DOHH2 (cell line): Measurements from ENCODE around the gene PHKA2.

ENCODE experiments used
- H3F3A ChIP-seq: fragments of 200-600 bp; sonication (generic), shearing (Covaris generic); 2 replicates; pipeline ENCODE4 v1.6.0; 2016; ENCODE audit warnings: antibody characterized with exemption, mild to moderate bottlenecking; ENCODE audit not compliant: control insufficient read depth, insufficient read depth
- H3K27ac ChIP-seq: fragments of 200-600 bp; sonication (generic); 2 replicates; pipeline ENCODE4 v1.5.1; 2014; ENCODE audit warnings: low read depth, mild to moderate bottlenecking, low read length, moderate library complexity
- H3K27me3 ChIP-seq: fragments of 200-600 bp; sonication (generic); 2 replicates; pipeline ENCODE4 v1.6.1; 2014; ENCODE audit warnings: mild to moderate bottlenecking, low read length, mixed read lengths; ENCODE audit not compliant: control insufficient read depth
- H3K36me3 ChIP-seq: fragments of 200-600 bp; sonication (generic); 2 replicates; pipeline ENCODE4 v1.6.1; 2014; ENCODE audit warnings: mild to moderate bottlenecking, low read length, moderate library complexity, mixed read lengths; ENCODE audit not compliant: control insufficient read depth
- H3K4me1 ChIP-seq: fragments of 200-600 bp; sonication (generic); 2 replicates; pipeline ENCODE4 v1.6.1; 2014; ENCODE audit warnings: mild to moderate bottlenecking, low read length, mixed read lengths; ENCODE audit not compliant: control insufficient read depth
- H3K4me2 ChIP-seq: fragments of 200-600 bp; sonication (generic); 2 replicates; pipeline ENCODE4 v1.6.0; 2014; ENCODE audit warnings: mild to moderate bottlenecking, low read length, moderate library complexity
- H3K4me3 ChIP-seq: fragments of 200-600 bp; sonication (generic); 2 replicates; pipeline ENCODE4 v1.5.1; 2014; ENCODE audit warnings: mild to moderate bottlenecking, low read length, mixed read lengths
- H3K79me2 ChIP-seq: fragments of 200-600 bp; sonication (generic); 2 replicates; pipeline ENCODE4 v1.6.1; 2014; ENCODE audit warnings: mild to moderate bottlenecking, low read length, mixed read lengths; ENCODE audit not compliant: control insufficient read depth
- H3K9me2 ChIP-seq: fragments of 200-600 bp; sonication (generic); replicated peaks from 2 replicates; pipeline ENCODE4 v1.6.1; 2014; ENCODE audit warnings: mild to moderate bottlenecking, low read length, mixed read lengths; ENCODE audit not compliant: control insufficient read depth
- H3K9me3 ChIP-seq: fragments of 200-600 bp; sonication (generic); 2 replicates; pipeline ENCODE4 v1.6.1; 2014; ENCODE audit warnings: antibody characterized with exemption, low read length, mixed read lengths; ENCODE audit not compliant: control insufficient read depth, insufficient read depth
- H4K20me1 ChIP-seq: fragments of 200-600 bp; sonication (generic); 2 replicates; pipeline ENCODE4 v1.6.0; 2014; ENCODE audit warnings: low read depth, mild to moderate bottlenecking, antibody characterized with exemption, low read length, moderate library complexity; ENCODE audit not compliant: control insufficient read depth, insufficient read depth
- CTCF ChIP-seq: fragments of 200-600 bp; sonication (generic); IDR thresholded peaks from one replicate; pipeline ENCODE4 v1.5.1; 2014; ENCODE audit warnings: antibody characterized with exemption, mild to moderate bottlenecking, low read depth, low read length; ENCODE audit not compliant: poor library complexity, severe bottlenecking
- EZH2phosphoT487 ChIP-seq: fragments of 200-600 bp; sonication (generic); IDR thresholded peaks from 2 replicates; pipeline ENCODE4 v1.6.1; 2017; ENCODE audit warnings: borderline replicate concordance, mild to moderate bottlenecking, antibody characterized with exemption, low read length, moderate library complexity, mixed read lengths

PHKA2 gene

DNA sequence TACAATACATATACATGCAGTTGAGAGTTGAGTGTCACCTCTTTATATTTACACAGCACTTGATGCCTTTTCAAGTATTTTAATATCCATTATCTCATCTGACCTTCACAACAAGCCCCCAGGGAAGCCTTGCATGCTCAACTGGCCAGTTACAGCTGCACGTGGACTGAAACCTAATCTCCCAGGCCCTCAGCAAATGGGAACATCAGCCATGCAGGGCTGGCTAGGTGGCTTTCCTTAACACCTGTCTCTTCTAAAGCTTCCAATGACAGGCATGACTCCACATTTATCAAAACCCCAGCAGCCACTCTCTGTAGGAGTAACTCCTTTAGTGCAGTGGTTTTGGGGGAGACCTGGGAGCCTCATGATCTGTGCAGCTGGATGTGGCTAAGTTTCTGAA, 56.4 kb downstream of the PHKA2 start:
- Histone ChIP-seq H3K4me1 (no peaks in the 10 kb centered on the region), H3K4me2 (no peak overlapping the region), H3K4me3 (no peak overlapping the region), H3K27me3 (no peaks in the 10 kb centered on the region), H3F3A (no peaks in the 10 kb centered on the region), H3K9me2 (no peaks in the 10 kb centered on the region), H3K9me3 (no peaks in the 10 kb centered on the region), H3K79me2 (no peaks in the 10 kb centered on the region), H4K20me1 (no peaks in the 10 kb centered on the region), H3K36me3 (no peaks in the 10 kb centered on the region), H3K27ac (no peak overlapping the region)
- no peak for TF ChIP-seq EZH2phosphoT487
- TF ChIP-seq CTCF, result no peak

DNA sequence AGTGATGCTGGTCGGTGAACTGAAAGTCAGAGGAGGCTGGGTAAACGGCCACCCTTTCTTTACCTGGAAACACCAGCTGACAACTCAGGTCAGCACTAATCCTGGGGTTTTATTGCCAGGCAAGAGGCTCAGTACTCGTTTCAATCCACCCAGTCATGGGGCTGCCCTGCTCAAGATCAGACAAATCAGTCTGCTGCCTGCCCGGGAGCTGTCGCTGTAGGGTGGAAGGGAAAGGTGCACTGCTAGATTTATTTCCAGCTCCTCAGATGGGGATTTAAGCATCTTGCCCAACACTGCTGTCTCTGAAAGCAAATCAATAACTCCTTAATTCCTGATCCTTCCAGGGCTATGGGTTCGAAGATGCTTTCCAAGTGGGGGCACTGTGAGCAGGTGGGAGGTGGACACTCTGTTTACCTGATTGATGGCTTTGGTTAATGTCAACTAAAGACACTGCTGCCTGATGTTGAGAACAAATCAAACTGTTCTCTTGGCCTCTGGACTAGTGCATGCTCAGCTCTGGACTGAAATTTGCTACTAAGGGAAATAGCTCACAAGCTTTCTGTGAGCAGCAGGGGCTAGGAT, 59.3 kb downstream of the PHKA2 start:
- no peaks in the 10 kb centered on the region for H3F3A ChIP-seq
- H3K27me3 ChIP-seq, result no peaks in the 10 kb centered on the region
- no peak overlapping the region for H3K27ac ChIP-seq
- H3K36me3 ChIP-seq, result no peaks in the 10 kb centered on the region
- H3K9me2 ChIP-seq, result no peaks in the 10 kb centered on the region
- H3K4me3 ChIP-seq, result no peak overlapping the region
- no peak overlapping the region for H3K4me2 ChIP-seq
- no peak for TF ChIP-seq EZH2phosphoT487
- no peak for TF ChIP-seq CTCF
- H3K79me2 ChIP-seq, result no peaks in the 10 kb centered on the region
- no peaks in the 10 kb centered on the region for H3K4me1 ChIP-seq
- no peaks in the 10 kb centered on the region for H4K20me1 ChIP-seq
- H3K9me3 ChIP-seq, result no peaks in the 10 kb centered on the region

DNA sequence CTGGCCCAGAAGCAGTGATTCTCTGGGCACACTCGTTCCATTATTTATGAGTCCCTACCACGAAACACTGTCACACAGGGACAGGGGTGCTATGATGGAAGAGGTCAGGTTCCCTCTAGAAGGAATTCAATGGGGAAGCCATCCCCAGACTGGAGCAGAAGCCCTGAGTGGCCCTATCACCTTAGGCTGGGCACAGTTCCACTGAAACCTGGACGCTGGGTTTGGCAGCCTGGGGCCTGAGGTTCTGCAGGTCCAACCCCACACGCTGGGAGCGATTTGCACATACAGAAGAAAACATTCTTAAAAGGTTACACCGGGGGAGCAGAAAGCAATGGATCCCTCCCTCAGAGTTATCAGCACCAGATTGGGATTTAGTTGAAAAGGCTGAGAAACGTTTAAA, 63.3 kb downstream of the PHKA2 start:
- H4K20me1 ChIP-seq, result no peaks in the 10 kb centered on the region
- no peaks in the 10 kb centered on the region for H3K9me2 ChIP-seq
- no peaks in the 10 kb centered on the region for H3K9me3 ChIP-seq
- TF ChIP-seq CTCF (no peak), EZH2phosphoT487 (no peak)
- H3K4me2 ChIP-seq, result no peak overlapping the region
- H3K79me2 ChIP-seq, result no peaks in the 10 kb centered on the region
- no peak overlapping the region for H3K27ac ChIP-seq
- H3K27me3 ChIP-seq, result no peaks in the 10 kb centered on the region
- no peak overlapping the region for H3K4me3 ChIP-seq
- peaks cover 12% of the 10 kb centered on the region; the same call in 1 of the 2 replicates for H3K36me3 ChIP-seq
- no peaks in the 10 kb centered on the region for H3F3A ChIP-seq
- H3K4me1 ChIP-seq, result no peaks in the 10 kb centered on the region

GRCh38 chrX:18920079-18920478, 63.8 kb downstream of the PHKA2 start:
- no peaks in the 10 kb centered on the region for H3K79me2 ChIP-seq
- TF ChIP-seq CTCF, result no peak
- TF ChIP-seq EZH2phosphoT487, result no peak

More at GRCh38 chrX:18920079-18920478, 63.8 kb downstream of the PHKA2 start:
- no peaks in the 10 kb centered on the region for H3K9me2 ChIP-seq
- no peak overlapping the region for H3K4me2 ChIP-seq
- no peaks in the 10 kb centered on the region for H4K20me1 ChIP-seq
- no peaks in the 10 kb centered on the region for H3K9me3 ChIP-seq
- H3K4me3 ChIP-seq, result no peak overlapping the region
- no peaks in the 10 kb centered on the region for H3K4me1 ChIP-seq
- H3F3A ChIP-seq, result no peaks in the 10 kb centered on the region
- peaks cover 12% of the 10 kb centered on the region; the same call in 1 of the 2 replicates for H3K36me3 ChIP-seq
- H3K27me3 ChIP-seq, result no peaks in the 10 kb centered on the region
- H3K27ac ChIP-seq, result no peak overlapping the region
